GM12875 (cell line): ENCODE data around the gene TBRG4.

Experiments
- H3K4me3 ChIP-seq: one replicate; pipeline ENCODE4 v1.5.1; 2011; ENCODE audit warnings: low read depth, low read length, control low read depth
- CTCF ChIP-seq: IDR thresholded peaks from 2 replicates; pipeline ENCODE4 v1.5.1; 2011; ENCODE audit warnings: low read depth, mild to moderate bottlenecking, control low read depth, inconsistent platforms, low read length, moderate library complexity, borderline replicate concordance; ENCODE audit not compliant: insufficient read depth

The TBRG4 gene

GRCh38 chr7:45111298-45112223 is at the start of gene TBRG4:
TSS of gene TBRG4 (minus strand) at chr7:45111697. CDS start at chr7:45109237, 2,460 bp downstream.
- H3K4me3 ChIP-seq = peak within 1 kb of the TSS; percentile 100
- TF ChIP-seq CTCF = 0 out of 2 replicates have a peak, but pooled peaks have one; percentile 16

GRCh38 chr7:45161138-45161537 is 49.6 kb upstream of the TBRG4 start:
- H3K4me3 ChIP-seq = no peak overlapping the region
- no peak for TF ChIP-seq CTCF

GRCh38 chr7:45160417-45160881 is 49.0 kb upstream of the TBRG4 start:
- no peak overlapping the region for H3K4me3 ChIP-seq
- TF ChIP-seq CTCF = no peak

- no peak overlapping the region for H3K4me3 ChIP-seq
- TF ChIP-seq CTCF = no peak
Measured at GRCh38 chr7:45159296-45159695, 47.8 kb upstream of the TBRG4 start.

- TF ChIP-seq CTCF = no peak
- no peak overlapping the region for H3K4me3 ChIP-seq
Measured at GRCh38 chr7:45158471-45158870, 47.0 kb upstream of the TBRG4 start.

- no peak for TF ChIP-seq CTCF
- peak within 1 kb of the TSS; percentile 37 for H3K4me3 ChIP-seq
Measured at GRCh38 chr7:45157653-45158401, 46.3 kb upstream of the TBRG4 start, which contains the start of gene RAMP3. TSS of gene RAMP3 (plus strand) at chr7:45157791. CDS start at chr7:45157829, 38 bp downstream.
